BLaER1 (cell line): Measurements from ENCODE around the gene SETD3.

ENCODE experiments used
- H3K27ac ChIP-seq: shearing (Covaris generic); formaldehyde crosslinking; 2 replicates; pipeline ENCODE4 v1.8.1; 2022
- H3K27me3 ChIP-seq: shearing (Covaris generic); formaldehyde crosslinking; 2 replicates; pipeline ENCODE4 v1.8.1; 2022
- H3K36me3 ChIP-seq: shearing (Covaris generic); formaldehyde crosslinking; 2 replicates; pipeline ENCODE4 v1.8.1; 2022
- H3K4me1 ChIP-seq: shearing (Covaris generic); formaldehyde crosslinking; 2 replicates; pipeline ENCODE4 v1.8.1; 2022
- H3K4me2 ChIP-seq: shearing (Covaris generic); formaldehyde crosslinking; 2 replicates; pipeline ENCODE4 v1.8.1; 2022
- H3K4me3 ChIP-seq: shearing (Covaris generic); formaldehyde crosslinking; 2 replicates; pipeline ENCODE4 v1.8.1; 2022
- H3K9ac ChIP-seq: shearing (Covaris generic); formaldehyde crosslinking; 2 replicates; pipeline ENCODE4 v1.8.1; 2022
- H3K9me3 ChIP-seq: shearing (Covaris generic); formaldehyde crosslinking; 2 replicates; pipeline ENCODE4 v1.8.1; 2022
- H4K20me1 ChIP-seq: shearing (Covaris generic); formaldehyde crosslinking; 2 replicates; pipeline ENCODE4 v1.8.1; 2022
- Cebpa-rat ChIP-seq: shearing (Covaris generic); IDR thresholded peaks from 2 replicates; pipeline ENCODE4 v1.8.1; 2022

SETD3 gene

DNA sequence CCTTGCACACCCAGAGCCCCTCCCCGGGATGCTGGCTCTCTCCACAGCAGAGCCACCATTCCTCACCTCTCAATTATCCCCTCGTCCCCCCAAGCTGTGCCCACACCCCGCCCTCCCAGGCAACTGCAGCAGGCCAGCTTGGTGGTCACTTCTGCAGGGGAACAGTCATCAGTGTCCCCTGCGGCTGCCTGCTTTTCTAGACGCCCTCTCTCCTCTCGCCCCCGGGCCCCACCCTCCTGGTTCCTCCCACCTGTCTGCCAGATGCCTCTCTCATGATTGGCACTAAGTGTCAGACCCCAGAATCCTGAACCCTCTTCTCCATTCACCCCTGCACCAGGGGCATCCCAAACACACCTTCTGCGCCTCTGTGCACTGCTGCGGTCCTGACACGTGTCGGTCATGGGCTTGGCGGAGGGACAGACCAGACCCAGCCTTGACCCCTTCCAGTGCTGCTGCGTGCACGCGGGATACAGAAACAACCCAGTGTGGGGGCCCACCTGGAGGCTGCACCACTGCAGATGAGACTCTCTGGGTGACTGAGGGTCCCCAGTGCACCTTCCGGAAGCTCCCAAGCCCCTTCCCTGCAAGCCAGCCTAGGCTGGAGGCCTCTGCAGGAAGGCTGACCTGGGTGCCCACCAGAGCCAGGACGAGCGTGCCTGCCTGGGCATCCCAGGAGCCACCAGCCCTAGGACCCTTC, 99.5 kb downstream of the SETD3 start:
- H3K27me3 ChIP-seq = no peaks in the 10 kb centered on the region
- peaks cover 40% of the 10 kb centered on the region for H3K4me1 ChIP-seq
- H3K4me3 ChIP-seq = no peak overlapping the region
- TF ChIP-seq Cebpa-rat = no peak
- no peak overlapping the region for H3K9ac ChIP-seq
- H3K36me3 ChIP-seq = no peaks in the 10 kb centered on the region
- no peak overlapping the region for H3K27ac ChIP-seq
- H4K20me1 ChIP-seq = no peaks in the 10 kb centered on the region
- H3K9me3 ChIP-seq = no peaks in the 10 kb centered on the region
- H3K4me2 ChIP-seq = peak overlapping the region; percentile 61

DNA sequence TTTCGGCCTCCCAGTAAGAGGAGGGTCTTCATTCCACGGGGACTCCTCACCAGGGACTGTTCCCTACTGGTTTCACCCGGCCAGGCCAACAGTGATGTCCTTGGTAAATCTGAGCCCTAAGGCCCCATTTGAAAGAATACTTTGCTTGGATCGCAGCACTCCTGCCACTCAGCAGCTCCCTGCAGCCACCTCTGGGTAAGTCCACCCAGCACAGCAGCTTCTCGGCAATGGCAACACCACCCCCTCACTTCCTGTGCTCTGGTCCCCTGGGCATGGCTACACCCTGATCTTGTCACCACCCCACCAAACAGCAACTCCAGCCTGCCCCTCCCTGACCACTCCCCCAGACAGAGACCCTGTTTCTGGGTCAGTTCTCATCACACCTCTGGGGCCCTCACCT, 100.3 kb downstream of the SETD3 start:
- Histone ChIP-seq H3K27ac (no peak overlapping the region), H3K9me3 (no peaks in the 10 kb centered on the region), H3K4me1 (peaks cover 40% of the 10 kb centered on the region), H3K4me2 (peak overlapping the region; percentile 61), H3K27me3 (no peaks in the 10 kb centered on the region), H3K36me3 (no peaks in the 10 kb centered on the region), H3K4me3 (no peak overlapping the region), H4K20me1 (no peaks in the 10 kb centered on the region), H3K9ac (no peak overlapping the region)
- TF ChIP-seq Cebpa-rat = no peak

DNA sequence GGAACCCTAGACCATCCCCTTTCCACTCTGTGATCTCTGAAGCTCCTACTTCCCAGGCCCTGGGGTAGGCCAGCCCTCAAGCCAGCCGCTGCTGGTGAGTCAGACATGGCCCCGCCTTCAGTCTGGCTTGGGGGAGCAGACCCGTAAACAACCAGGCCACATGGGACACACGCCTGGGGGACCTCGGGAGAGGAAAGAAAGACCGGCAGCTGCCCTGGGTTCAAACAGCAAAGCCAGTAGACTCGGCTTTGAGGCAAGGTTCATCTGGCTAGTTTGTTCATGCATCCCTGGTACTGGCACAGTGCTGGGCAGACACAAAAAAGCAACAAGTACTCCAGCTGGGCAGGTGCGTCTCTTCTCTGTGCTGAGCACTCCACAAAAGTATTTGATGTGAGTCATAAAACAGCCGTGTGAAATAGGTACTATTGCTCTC, 101.9 kb downstream of the SETD3 start:
- H3K9ac ChIP-seq = no peak overlapping the region
- H4K20me1 ChIP-seq = no peaks in the 10 kb centered on the region
- peaks cover 40% of the 10 kb centered on the region for H3K4me1 ChIP-seq
- TF ChIP-seq Cebpa-rat = no peak
- no peak overlapping the region for H3K27ac ChIP-seq
- peak overlapping the region; percentile 61 for H3K4me2 ChIP-seq
- no peaks in the 10 kb centered on the region for H3K36me3 ChIP-seq
- H3K4me3 ChIP-seq = no peak overlapping the region
- no peaks in the 10 kb centered on the region for H3K27me3 ChIP-seq
- H3K9me3 ChIP-seq = no peaks in the 10 kb centered on the region

DNA sequence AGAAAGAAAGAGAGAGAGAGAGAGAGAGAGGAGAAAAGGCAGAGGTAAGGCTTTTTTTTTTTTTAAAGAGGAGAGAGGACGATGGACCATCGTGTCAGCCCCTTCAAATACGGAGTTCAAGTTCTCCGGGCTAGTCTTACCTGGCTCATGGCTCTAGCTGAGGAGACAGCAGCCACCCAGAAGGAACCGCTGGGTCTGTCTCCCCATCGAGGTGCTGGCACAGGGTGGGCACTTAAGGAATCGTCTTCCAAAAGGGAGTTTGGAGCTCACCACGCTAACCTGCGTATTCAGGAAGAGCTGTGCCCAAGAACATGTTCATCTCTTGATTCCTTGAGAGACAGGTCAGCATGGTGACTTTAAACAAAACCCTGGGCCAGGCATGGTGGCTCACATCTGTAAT, 102.7 kb downstream of the SETD3 start:
- no peak overlapping the region for H3K4me3 ChIP-seq
- no peak overlapping the region for H3K4me2 ChIP-seq
- no peaks in the 10 kb centered on the region for H3K36me3 ChIP-seq
- no peaks in the 10 kb centered on the region for H3K9me3 ChIP-seq
- H3K4me1 ChIP-seq = peaks cover 40% of the 10 kb centered on the region
- no peak overlapping the region for H3K27ac ChIP-seq
- H4K20me1 ChIP-seq = no peaks in the 10 kb centered on the region
- no peak for TF ChIP-seq Cebpa-rat
- no peak overlapping the region for H3K9ac ChIP-seq
- no peaks in the 10 kb centered on the region for H3K27me3 ChIP-seq

DNA sequence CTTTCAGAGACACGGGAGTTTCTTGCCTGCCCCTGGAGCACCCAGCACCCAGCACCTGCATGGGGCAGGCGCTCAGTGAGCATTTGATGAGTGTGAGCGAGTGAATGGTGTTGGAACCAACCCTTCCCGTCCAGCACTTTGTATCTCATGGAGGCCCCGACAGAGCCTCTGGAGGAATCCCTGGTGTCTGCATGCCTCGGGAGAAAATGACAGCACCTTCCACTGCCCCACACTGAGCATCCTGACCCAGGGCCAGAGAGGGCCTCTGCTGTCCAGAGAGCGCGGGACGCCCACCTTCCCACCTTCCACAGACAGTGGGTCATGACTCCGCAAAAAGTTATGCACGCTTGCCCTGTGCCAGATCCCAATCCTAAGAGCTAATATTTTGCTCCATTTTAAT, 105.7 kb downstream of the SETD3 start:
- no peak overlapping the region for H3K4me2 ChIP-seq
- H3K9me3 ChIP-seq = no peaks in the 10 kb centered on the region
- H3K4me1 ChIP-seq = peaks cover 18% of the 10 kb centered on the region
- H3K9ac ChIP-seq = no peak overlapping the region
- H3K36me3 ChIP-seq = no peaks in the 10 kb centered on the region
- no peaks in the 10 kb centered on the region for H3K27me3 ChIP-seq
- TF ChIP-seq Cebpa-rat = no peak
- H3K4me3 ChIP-seq = no peak overlapping the region
- H3K27ac ChIP-seq = no peak overlapping the region
- no peaks in the 10 kb centered on the region for H4K20me1 ChIP-seq

DNA sequence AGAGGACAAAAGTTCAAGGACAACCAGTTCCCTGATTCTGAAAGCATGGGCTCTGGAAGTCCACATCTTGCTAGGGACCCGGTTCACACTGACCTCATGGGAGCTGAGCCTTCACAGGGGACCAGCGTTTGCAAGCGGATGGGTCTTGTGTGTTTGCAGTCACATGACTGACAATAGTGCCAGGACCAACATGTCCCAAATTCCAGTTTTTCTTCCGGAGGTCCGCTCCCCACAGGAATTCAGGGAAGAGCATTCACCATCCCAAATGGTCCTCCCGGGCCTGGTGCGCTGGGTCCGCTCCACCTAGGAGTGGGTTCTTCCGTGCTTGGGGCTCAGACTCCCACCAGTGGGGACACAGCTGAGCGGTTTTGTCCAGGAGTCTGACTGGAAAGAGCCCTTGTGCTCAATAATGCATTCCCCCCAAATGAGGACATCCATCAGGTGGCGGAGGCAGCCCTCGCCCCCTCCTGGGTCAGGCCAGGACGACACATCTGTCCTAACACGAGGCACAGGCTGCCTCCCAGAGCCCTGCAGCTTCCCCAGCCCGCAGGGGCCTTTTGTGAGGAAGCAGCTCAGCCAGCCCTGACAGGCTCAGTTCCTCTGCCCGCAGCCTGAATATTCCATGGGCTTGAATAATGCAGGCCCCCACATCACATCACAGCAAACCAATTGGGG, 116.9 kb downstream of the SETD3 start:
- H3K9me3 ChIP-seq = no peaks in the 10 kb centered on the region
- H3K4me1 ChIP-seq = peaks cover 9% of the 10 kb centered on the region
- no peak overlapping the region for H3K4me3 ChIP-seq
- no peaks in the 10 kb centered on the region for H3K27me3 ChIP-seq
- H3K27ac ChIP-seq = no peak overlapping the region
- no peak overlapping the region for H3K9ac ChIP-seq
- H3K36me3 ChIP-seq = no peaks in the 10 kb centered on the region
- H4K20me1 ChIP-seq = no peaks in the 10 kb centered on the region
- H3K4me2 ChIP-seq = peak overlapping the region; percentile 20; the same call in 1 of the 2 replicates
- no peak for TF ChIP-seq Cebpa-rat

DNA sequence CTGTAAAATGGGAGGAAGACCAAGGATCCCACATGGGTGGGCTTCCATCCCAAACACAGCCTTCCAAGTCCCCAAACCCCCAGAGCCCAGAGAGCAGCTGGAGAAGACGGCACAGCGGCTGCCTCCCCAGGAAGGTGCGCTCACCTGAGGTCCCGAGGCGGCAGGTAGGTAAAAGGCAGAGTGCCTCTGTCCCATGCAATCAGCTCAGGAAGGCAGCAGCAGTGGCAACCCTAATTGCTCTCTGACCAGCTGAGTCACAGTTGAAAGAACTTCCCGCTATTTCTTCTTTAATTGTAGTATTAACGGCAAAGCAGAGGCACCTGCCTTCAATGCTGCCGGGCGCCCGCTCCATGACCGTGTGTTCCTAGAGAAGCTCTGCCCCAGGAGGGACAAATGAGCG, 117.6 kb downstream of the SETD3 start:
- no peaks in the 10 kb centered on the region for H3K9me3 ChIP-seq
- no peak overlapping the region for H3K4me2 ChIP-seq
- H3K27me3 ChIP-seq = no peaks in the 10 kb centered on the region
- TF ChIP-seq Cebpa-rat = no peak
- H3K36me3 ChIP-seq = no peaks in the 10 kb centered on the region
- H3K9ac ChIP-seq = no peak overlapping the region
- H3K4me1 ChIP-seq = peaks cover 9% of the 10 kb centered on the region
- H4K20me1 ChIP-seq = no peaks in the 10 kb centered on the region
- no peak overlapping the region for H3K27ac ChIP-seq
- no peak overlapping the region for H3K4me3 ChIP-seq

DNA sequence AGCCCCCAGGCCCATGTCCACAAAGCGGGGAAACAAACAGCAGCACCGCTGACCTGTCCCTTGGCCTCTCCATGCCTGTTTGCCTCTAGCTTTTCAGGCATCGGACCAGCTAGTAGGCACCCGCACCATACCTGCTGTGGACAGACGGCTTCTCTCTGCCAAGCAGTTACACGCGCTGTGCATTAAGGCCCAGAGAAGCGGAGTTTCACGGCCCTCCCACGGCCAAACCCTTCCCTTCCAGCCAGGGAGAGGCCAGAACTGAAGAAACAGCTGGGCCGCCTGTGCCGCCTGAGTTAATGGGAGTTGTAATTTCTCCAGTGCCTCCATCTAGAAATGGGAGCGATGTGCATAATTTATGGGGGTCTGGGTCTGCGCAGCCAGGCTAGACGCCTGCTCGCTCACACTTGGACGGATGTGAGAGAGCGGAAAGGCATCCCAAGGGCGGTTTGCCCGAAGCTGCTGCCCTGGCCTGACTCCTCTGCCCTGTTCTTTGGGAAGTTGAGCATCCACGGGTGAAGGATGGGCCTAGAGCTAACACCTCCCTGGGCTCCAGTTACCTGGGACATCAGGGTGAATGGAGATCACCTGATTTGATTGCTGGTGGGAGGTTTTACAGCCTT, 119.0 kb downstream of the SETD3 start:
- no peak for TF ChIP-seq Cebpa-rat
- H3K4me1 ChIP-seq = peaks cover 9% of the 10 kb centered on the region
- no peak overlapping the region for H3K4me3 ChIP-seq
- H4K20me1 ChIP-seq = no peaks in the 10 kb centered on the region
- H3K27ac ChIP-seq = no peak overlapping the region
- H3K9ac ChIP-seq = no peak overlapping the region
- H3K9me3 ChIP-seq = no peaks in the 10 kb centered on the region
- no peaks in the 10 kb centered on the region for H3K27me3 ChIP-seq
- H3K4me2 ChIP-seq = no peak overlapping the region
- no peaks in the 10 kb centered on the region for H3K36me3 ChIP-seq

DNA sequence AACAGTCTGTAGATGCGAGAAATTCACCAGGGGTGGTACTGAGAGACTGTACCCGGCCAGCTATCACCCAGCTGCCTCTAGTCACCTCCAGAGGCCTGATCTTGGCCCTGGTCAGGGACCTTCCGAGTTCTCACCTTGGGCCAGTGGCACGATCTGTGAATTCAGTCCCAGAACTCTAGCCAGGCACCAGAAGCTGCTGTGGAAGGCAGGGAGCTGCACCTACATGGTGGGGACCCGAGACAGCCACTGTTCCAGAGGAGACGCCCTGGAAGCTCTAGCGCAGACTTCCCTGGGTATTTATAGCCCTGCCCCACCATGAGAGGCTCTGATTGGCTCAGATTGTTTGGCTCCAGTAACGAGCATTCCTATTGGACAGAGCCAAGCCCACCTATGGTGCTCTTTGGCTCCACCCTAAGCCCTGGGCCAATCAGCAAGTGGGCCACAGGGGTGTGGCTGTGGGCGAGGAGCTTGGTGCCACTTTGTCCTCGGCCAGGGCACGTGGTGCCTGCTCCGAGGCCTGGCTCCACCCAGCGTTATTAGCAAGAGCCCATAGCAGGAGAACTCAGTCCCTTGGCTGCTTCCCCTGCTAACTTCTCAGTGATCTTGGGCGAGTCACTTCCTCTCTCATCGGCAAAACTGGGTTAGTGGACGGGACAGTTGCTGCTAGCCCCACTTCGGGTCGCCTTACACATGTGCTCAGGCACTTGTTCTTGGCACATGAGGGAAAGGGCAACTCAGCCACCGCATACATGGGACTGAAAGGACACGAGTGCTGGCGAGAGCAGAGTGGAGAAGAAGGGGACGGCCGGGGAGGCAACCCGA, 119.7 kb downstream of the SETD3 start:
- H3K27ac ChIP-seq = no peak overlapping the region
- no peaks in the 10 kb centered on the region for H3K9me3 ChIP-seq
- peaks cover 9% of the 10 kb centered on the region for H3K4me1 ChIP-seq
- H3K36me3 ChIP-seq = no peaks in the 10 kb centered on the region
- H3K9ac ChIP-seq = no peak overlapping the region
- H3K4me2 ChIP-seq = no peak overlapping the region
- TF ChIP-seq Cebpa-rat = no peak
- H4K20me1 ChIP-seq = no peaks in the 10 kb centered on the region
- H3K27me3 ChIP-seq = no peaks in the 10 kb centered on the region
- H3K4me3 ChIP-seq = no peak overlapping the region
